BE2C (cell line): ENCODE data around the gene METRN.
A peak's percentile ranks its signal among the peaks of the same experiment; 100 is the strongest.

ENCODE experiments used
- DNase-seq: peaks from one replicate; pipeline ENCODE4 v3.0.0-alpha.2; 2020
- H3K27me3 ChIP-seq: fragments of 250-450 bp; sonication (Bioruptor Pico); 2 replicates; pipeline ENCODE4 v1.5.1; 2020; ENCODE audit warnings: mild to moderate bottlenecking
- H3K36me3 ChIP-seq: fragments of 250-450 bp; sonication (Bioruptor Pico); 2 replicates; pipeline ENCODE4 v1.5.1; 2020; ENCODE audit warnings: mild to moderate bottlenecking
- H3K4me1 ChIP-seq: fragments of 250-450 bp; sonication (Bioruptor Pico); 2 replicates; pipeline ENCODE4 v1.5.1; 2020
- H3K4me3 ChIP-seq: 2 replicates; pipeline ENCODE4 v1.5.1; 2011; ENCODE audit warnings: low read depth, low read length
- H3K9me3 ChIP-seq: fragments of 250-450 bp; sonication (Bioruptor Pico); 2 replicates; pipeline ENCODE4 v1.5.1; 2020
- TF ChIP-seq, protein P1 (sequence below): IDR thresholded peaks from 2 replicates; pipeline ENCODE4 v1.5.1; 2012; ENCODE audit warnings: mild to moderate bottlenecking, low read depth, low read length

The METRN gene

DNA sequence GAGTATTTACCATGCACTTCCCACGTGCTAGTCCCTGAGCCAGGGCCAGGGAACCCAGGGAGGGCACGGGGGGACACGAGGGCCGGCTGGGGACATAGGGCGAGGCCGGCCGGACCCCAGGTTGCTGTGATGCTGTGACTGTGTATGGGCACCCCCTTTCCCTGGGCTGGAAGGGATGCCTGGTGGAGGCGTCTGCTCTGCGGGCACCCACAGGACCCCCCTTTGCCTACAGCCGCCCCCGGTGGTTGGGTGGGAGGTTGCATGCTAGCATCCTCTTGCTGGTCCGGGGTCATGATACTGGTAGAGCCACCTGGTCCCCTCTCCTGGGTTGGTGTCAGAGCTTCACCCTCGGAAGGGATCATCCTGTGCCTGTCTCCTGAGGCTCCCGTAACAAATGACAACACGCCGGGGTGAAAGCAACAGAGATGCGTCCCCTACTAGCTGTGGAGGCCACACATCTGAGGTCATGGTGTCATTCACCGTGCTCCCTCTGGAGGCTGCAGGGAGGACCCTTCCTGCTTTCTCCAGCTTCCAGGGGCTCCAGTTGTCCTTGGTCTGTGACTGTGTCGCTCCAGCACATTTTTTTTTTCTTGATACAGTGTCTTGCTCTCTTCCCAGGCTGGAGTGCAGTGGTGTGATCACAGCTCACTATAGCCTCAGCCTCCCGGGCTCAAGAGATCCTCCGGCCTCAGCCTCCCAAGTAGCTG, 29.0 kb downstream of the METRN start:
- Histone ChIP-seq H3K4me1 (no peaks in the 10 kb centered on the region; the same call in 1 of the 2 replicates), H3K36me3 (peaks cover 8% of the 10 kb centered on the region), H3K27me3 (no peaks in the 10 kb centered on the region), H3K9me3 (no peaks in the 10 kb centered on the region), H3K4me3 (no peak overlapping the region)
- TF ChIP-seq, protein P1, sequence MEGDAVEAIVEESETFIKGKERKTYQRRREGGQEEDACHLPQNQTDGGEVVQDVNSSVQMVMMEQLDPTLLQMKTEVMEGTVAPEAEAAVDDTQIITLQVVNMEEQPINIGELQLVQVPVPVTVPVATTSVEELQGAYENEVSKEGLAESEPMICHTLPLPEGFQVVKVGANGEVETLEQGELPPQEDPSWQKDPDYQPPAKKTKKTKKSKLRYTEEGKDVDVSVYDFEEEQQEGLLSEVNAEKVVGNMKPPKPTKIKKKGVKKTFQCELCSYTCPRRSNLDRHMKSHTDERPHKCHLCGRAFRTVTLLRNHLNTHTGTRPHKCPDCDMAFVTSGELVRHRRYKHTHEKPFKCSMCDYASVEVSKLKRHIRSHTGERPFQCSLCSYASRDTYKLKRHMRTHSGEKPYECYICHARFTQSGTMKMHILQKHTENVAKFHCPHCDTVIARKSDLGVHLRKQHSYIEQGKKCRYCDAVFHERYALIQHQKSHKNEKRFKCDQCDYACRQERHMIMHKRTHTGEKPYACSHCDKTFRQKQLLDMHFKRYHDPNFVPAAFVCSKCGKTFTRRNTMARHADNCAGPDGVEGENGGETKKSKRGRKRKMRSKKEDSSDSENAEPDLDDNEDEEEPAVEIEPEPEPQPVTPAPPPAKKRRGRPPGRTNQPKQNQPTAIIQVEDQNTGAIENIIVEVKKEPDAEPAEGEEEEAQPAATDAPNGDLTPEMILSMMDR: peak; percentile 40
- DNase-seq: peak; percentile 41

DNA sequence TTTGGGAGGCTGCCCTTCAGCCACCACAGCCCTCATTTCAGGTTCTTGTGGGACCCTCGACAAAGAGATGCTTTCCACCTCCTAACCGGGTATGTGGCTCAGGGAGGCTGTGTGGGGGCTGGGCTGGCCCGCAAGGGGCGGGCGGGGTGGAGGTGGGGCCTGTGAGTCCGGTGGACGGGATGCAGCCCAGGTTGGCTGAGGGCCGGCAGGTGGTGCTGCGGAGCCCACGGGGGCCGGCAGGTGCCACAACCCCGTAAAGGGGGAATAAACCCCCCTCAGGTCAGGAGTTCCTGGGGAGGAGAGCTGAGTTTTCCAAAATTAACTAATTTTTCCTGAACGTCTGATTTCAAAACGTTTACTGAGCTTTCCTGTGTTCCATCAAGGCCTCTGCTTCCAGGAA, 30.8 kb downstream of the METRN start:
- Histone ChIP-seq H3K4me1 (no peaks in the 10 kb centered on the region), H3K27me3 (no peaks in the 10 kb centered on the region), H3K36me3 (no peaks in the 10 kb centered on the region), H3K4me3 (no peak overlapping the region), H3K9me3 (no peaks in the 10 kb centered on the region)
- peak; percentile 70 for DNase-seq
- TF ChIP-seq, protein P1: peak; percentile 46

DNA sequence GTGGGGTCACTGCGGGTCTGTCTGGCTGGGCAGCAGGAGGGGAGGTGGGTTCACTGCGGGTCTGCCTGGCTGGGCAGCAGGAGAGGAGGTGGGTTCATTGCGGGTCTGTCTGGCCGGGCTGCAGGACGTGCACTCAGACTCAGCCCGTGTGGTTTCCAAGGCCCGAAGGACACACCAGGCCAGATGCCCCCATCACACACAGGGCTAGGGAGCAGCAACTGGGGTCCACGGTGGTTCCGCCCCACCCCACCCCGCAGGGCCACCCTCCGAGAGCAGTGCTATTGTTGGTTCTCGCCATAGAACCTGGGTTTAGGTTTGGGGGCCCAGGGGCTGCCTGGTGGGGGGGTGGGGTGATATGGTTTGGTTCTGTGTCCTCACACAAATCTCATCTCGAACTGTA, 31.7 kb downstream of the METRN start:
- no peak overlapping the region for H3K4me3 ChIP-seq
- no peaks in the 10 kb centered on the region for H3K4me1 ChIP-seq
- no peaks in the 10 kb centered on the region for H3K27me3 ChIP-seq
- no peaks in the 10 kb centered on the region for H3K36me3 ChIP-seq
- DNase-seq: no peak
- TF ChIP-seq, protein P1: no peak
- H3K9me3 ChIP-seq: no peaks in the 10 kb centered on the region

DNA sequence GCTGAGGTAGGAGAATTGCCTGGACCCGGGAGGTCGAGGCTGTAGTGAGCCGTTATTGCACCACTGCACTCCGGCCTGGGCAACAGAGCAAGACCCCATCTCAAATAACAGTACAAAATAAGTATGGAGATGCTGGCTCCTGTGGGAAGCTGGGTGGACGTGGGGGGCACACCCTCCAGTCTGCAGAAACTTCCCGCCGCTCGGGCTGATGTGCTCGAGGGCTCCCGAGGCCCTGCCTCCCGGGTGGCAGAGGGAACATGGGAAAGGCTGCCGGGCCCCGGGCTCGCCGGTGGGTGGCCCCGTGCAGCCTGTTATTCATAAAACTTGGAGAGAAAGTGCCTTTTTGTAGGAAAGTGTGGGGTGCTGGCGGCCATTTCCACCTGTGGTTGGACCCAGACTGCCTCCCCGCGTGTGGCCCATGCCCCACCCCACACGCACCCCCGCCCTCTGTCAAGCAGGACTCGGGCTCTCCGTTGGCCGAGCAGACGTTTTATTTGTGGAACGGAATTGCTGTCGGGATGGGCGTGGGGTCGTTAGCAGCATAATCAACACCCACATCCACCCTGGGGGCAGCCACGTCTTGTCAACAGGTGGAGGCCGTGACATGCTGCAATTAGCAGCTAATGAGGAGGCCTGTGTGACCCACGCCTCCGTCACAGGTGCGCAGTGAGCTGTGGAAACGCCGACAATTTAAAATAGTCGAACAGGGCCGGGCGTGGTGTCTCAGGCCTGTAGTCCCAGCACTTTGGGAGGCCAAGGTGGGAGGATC, 33.2 kb downstream of the METRN start:
- DNase-seq: no peak
- TF ChIP-seq, protein P1: no peak
- no peaks in the 10 kb centered on the region for H3K27me3 ChIP-seq

DNA sequence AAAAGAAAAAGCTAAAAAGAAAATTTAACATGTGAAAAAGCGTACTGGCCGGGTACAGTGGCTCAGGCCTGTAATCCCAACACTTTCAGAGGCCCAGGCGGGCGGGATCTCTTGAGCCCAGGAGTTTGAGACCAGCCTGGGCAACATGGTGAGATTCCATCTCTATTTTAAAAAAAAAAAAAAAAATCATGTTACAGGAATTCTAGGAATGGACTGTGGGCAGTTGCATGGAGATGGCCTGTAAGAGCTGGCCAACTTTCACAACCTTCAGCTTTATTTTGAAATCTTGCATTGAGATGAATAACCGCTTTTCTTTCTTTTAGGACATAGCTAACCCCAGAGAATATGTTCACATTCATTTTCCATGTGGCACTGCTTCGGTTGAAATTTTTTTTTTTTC, 34.1 kb downstream of the METRN start:
- Histone ChIP-seq H3K4me3 (no peak overlapping the region), H3K4me1 (no peaks in the 10 kb centered on the region), H3K9me3 (no peaks in the 10 kb centered on the region), H3K36me3 (no peaks in the 10 kb centered on the region), H3K27me3 (no peaks in the 10 kb centered on the region)
- TF ChIP-seq, protein P1: no peak
- no peak for DNase-seq

More for the DNA sequence above, 33.2 kb downstream of the METRN start:
- Histone ChIP-seq H3K36me3 (no peaks in the 10 kb centered on the region), H3K4me1 (no peaks in the 10 kb centered on the region), H3K4me3 (no peak overlapping the region), H3K9me3 (no peaks in the 10 kb centered on the region)

DNA sequence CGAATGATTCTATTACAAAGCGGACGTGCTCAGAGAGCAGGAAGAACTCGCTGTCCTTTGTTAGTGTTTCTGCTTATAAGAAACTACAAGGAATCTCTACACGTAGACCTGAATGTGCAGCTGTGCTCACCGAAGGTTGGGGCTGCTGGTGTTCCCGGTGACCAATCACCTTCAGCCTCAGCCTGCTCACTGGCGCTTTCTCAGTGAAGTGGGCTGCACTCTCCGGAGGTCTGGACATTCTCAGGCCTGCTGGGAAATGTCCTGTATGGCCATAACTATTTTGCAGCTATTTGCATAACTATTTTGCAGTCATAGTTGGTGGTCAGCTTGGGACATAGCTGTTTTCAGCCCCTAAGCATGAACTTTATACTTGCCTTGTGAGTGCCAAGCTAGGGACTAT, 35.6 kb downstream of the METRN start:
- H3K27me3 ChIP-seq: no peaks in the 10 kb centered on the region
- TF ChIP-seq, protein P1: no peak

More for the DNA sequence above, 35.6 kb downstream of the METRN start:
- H3K4me3 ChIP-seq: no peak overlapping the region
- H3K4me1 ChIP-seq: no peaks in the 10 kb centered on the region
- H3K36me3 ChIP-seq: no peaks in the 10 kb centered on the region
- no peak for DNase-seq
- H3K9me3 ChIP-seq: no peaks in the 10 kb centered on the region
